HG03066 (cell line): ENCODE data around the gene SIPA1.
"Not testable (repeated sequence)": the region's sequence is repeated elsewhere in the genome, so short reads cannot be mapped to it uniquely, and the experiment has no call there.

Experiments
- ATAC-seq: cut with Tn5 transposase; IDR thresholded peaks from one replicate; pipeline ENCODE4 v1.9.1; 2021; ENCODE audit warnings: low read depth; ENCODE audit not compliant: unreplicated experiment

The SIPA1 gene

GRCh38 chr11:65657426-65657825, 19.5 kb downstream of the SIPA1 start:
- no peak for ATAC-seq

GRCh38 chr11:65658174-65659021, 20.5 kb downstream of the SIPA1 start:
- no peak for ATAC-seq

- no peak for ATAC-seq
Observed at GRCh38 chr11:65660038-65660437, 22.1 kb downstream of the SIPA1 start.

- not testable (repeated sequence) for ATAC-seq
Observed at GRCh38 chr11:65660908-65661307, 23.0 kb downstream of the SIPA1 start.

- no peak for ATAC-seq
Observed at GRCh38 chr11:65661599-65662246, 23.8 kb downstream of the SIPA1 start.

GRCh38 chr11:65662247-65662798, 24.4 kb downstream of the SIPA1 start:
- ATAC-seq: peak; percentile 23

- ATAC-seq: peak; percentile 76
Observed at GRCh38 chr11:65662799-65663638, 25.1 kb downstream of the SIPA1 start, which contains the start of gene RELA. Gene RELA (minus strand): TSS chr11:65662916. CDS start chr11:65662832, 84 bp downstream.

- ATAC-seq: no peak
Observed at GRCh38 chr11:65663639-65664200, 25.8 kb downstream of the SIPA1 start.

- no peak for ATAC-seq
Observed at GRCh38 chr11:65672180-65672860, 34.4 kb downstream of the SIPA1 start.

- no peak for ATAC-seq
Observed at GRCh38 chr11:65672982-65673381, 35.1 kb downstream of the SIPA1 start.

GRCh38 chr11:65680192-65680743, 42.4 kb downstream of the SIPA1 start:
- ATAC-seq: no peak

GRCh38 chr11:65683480-65683879, 45.6 kb downstream of the SIPA1 start:
- not testable (repeated sequence) for ATAC-seq

GRCh38 chr11:65685981-65686380, 48.1 kb downstream of the SIPA1 start:
- no peak for ATAC-seq

- ATAC-seq: not testable (repeated sequence)
Observed at GRCh38 chr11:65691847-65692246, 53.9 kb downstream of the SIPA1 start.

GRCh38 chr11:65692367-65692766, 54.5 kb downstream of the SIPA1 start:
- ATAC-seq: no peak

- no peak for ATAC-seq
Observed at GRCh38 chr11:65695459-65696241, 57.7 kb downstream of the SIPA1 start.

GRCh38 chr11:65696802-65697552, 59.1 kb downstream of the SIPA1 start:
- ATAC-seq: no peak

GRCh38 chr11:65698205-65698604, 60.3 kb downstream of the SIPA1 start:
- ATAC-seq: no peak
